HTERT RPE-1 (cell line): ENCODE results near the gene ASCL4.

Source experiments
- in situ Hi-C: fragments of 300-500 bp; cut with MboI; formaldehyde crosslinking; loops from 4 replicates; pipeline ENCODE4 v1.14.3; 2020; ENCODE audit warnings: low sequenced_read_pairs

ASCL4 gene

GRCh38 chr12:107778383-107779025 lies 4.0 kb downstream of the ASCL4 start:
- in situ Hi-C loops: no loop called here

DNA sequence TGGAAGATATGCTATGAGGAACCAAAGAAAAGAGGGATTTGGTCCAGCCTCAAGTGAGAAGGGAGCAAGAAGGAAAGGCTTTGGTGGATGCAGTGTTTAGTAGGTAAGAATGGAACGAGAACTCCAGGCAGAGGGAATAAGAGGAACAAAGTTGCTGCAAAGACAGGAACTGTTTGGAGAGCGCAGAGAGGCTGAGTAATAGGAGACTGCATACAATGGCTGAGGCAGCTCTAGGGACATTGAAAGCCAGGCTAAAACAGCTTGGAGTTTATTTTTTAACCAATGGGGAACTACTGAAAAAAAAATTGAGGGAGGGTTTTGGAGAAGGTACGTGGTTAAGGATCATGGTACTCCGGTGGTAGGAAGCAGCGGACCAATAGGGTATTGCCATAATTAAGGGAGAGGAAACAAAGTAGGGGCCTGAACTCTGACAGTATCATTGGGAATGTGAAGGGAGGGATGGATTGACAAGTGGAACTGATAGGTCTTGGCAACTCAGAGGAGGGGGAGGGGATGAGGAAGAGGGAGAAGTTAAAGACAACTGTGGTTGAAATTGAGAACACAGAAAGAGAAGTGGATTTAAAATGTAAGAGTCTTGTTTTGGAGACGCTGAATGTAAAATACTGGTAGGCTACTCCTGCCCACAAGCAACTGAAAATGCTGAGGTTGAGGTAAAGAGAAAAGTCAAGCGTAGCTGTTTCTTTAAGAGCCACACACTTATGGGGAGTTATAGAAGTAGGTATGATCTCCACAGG lies 4.8 kb downstream of the ASCL4 start:
- in situ Hi-C loops: no loop called here

DNA sequence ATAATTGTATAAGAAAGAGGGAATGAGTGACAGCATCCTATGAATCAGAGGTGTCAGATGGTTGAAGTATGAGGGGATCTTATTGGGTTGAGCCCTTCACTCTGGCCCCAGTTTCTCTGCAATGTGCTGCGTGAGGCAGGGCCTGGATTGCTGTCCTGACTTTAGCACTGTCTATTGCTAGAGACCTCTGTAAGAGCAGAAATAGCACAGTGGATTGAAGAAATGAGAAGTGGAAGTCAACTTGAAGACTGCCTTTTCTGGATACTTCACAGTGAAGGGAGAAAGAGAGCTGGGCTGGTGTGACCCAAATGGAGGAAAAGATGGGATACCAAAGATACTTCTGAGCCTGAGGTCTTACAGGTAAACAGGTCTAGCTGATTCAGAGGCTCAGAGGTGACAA lies 5.8 kb downstream of the ASCL4 start:
- in situ Hi-C loops: no loop called here

DNA sequence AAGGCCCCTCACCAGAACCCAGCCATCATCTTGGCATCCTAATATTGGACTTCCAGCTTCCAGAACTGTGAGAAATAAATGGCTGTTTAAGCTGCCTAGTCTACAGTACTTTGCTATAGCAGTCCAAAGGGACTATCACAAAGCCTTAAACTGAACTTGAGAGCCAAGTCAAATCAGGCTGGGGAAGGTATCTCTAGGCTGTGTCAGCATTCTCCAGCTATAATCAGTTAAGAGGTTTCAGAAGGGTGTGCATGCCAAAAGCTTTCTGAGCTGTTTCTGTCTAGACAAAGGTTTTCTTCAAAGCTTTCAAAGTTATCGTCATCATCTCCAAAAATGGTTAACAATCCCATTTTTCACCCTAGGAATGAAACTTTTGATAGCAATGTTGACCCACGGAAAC lies 7.6 kb downstream of the ASCL4 start:
- in situ Hi-C loops: no loop called here

DNA sequence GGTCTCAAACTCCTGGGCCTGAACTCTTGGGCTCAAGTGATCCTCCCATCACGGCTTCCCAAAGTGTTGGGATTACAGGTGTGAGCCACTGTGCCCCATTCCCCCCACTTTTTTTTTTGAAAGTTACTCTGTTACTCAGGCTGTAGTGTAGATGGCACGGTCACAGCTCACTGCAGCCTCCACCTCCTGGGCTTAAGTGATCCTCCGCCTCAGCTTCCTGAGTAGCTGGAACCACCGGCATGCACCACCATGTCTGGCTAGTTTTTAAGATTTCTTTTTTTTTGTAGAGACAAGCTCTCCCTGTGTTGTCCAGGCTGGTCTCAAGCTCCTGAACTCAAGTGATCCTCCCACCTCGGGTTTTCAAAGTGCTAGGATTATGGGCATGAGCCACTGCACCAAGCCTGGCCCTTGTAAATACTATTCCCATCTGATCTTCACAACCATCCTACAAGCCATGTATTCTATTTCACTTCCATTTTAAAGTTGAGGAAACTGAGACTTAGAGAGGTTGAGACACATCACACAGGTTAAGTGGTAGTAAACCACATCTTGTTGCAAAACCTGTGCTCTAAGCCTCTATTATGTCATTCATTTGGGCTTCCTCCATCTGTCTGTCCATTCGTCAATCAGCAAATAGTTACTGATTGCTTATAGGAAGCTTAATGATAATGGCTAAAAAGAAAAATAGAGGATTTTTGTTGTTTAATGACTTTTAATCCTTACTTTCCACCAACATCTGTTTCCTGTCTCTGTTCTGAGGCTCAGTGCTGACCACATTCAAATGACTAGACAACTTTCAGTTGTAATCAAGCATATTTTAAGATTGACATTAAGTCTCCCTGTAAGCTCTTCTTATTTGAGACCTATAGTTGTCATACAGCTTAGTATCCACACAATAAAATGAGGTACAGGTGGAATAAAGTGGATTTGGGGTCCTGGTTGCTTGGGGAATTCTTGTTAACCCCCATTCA lies 9.2 kb downstream of the ASCL4 start:
- in situ Hi-C loops: no loop called here

DNA sequence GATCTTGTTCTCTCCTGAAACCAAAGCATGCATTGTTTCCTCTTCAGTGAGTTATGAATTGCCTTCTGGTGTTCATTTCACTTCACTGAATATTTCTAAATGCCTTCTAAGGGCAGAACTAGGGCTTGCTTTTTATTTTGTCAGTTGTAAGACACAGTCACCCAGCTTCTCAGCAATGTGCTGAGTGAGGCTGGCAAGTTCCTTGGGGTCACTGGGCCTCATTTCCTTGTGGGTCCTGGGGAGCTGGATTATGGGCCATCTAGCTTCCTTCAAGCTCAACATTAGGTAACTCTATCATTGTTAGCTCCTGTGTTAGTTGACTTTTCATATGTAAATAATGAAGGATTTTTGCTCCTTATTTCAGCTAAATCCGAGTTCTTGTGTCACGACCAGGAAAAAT lies 13.8 kb downstream of the ASCL4 start:
- in situ Hi-C loops: no loop called here

- in situ Hi-C loops: no loop called here
Measured at GRCh38 chr12:107788690-107789458, 14.4 kb downstream of the ASCL4 start.

DNA sequence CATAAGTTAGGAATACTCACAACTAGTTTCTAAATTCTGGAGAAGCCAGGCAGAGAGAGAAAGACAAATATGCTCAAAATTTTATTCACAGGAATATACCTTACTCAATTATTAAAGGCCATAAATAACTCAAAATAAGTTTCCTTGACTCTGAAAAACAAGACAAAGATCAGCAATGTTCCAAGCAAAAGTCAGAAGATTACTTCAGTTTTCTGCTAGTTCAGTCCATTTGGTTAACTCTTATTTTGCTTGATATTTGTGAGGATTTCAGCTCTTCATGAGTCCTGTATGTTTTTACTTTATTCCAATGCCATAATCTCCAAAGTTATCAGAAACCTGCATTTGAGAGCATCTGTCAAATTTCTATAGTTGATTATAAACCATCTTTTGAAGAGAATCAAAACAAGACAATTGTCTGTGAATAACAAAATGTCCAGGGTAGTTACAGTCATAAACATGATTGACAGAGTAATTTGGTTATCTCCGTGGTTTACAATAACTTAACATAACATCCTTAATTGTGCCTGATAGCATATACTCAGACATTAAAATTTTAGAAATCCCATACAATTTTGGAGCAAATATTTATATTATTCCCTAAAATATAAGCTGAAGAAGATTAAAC lies 17.1 kb downstream of the ASCL4 start:
- in situ Hi-C loops: no loop called here

GRCh38 chr12:107794451-107794850 lies 19.9 kb downstream of the ASCL4 start:
- in situ Hi-C loops: no loop called here

GRCh38 chr12:107798580-107798979 lies 24.1 kb downstream of the ASCL4 start:
- in situ Hi-C loops: no loop called here

GRCh38 chr12:107801150-107801549 lies 26.6 kb downstream of the ASCL4 start:
- in situ Hi-C loops: no loop called here

GRCh38 chr12:107803092-107803491 lies 28.6 kb downstream of the ASCL4 start:
- in situ Hi-C loops: no loop called here

DNA sequence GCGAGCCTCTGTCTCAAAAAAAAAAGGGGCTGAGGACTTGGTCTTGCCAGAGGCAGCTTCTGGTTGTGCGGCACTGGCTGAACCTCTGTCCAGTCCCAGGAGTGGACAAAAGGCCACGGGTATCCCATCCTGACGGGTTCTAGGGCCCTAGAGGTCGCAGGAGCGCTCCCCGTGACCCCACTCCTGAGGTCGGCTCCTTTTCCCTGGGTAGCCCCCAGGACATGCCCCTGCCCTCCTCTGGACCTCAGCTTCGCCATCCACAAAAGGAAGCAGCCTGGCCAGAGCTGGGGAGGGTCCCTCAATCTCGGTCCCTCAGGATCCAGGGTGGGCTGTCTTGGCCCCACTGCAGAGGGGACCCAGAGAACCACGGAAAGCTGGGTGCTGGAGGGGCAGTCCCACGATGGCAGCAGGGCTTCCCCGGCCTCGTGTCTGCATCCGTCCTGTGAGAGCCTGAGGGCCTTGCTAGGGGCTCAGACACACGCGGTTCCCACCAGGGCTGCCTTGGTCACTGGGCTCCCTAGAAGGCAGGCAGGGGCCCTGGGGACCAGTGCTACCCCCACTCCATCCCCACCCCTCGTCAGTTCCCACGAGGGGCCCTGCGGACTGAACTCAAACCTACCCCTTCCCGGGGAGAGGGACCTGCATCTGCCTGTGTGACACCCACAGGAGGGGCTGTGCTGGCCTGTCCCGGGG lies 31.1 kb downstream of the ASCL4 start:
- in situ Hi-C loops: no loop called here

GRCh38 chr12:107807471-107808150 lies 33.1 kb downstream of the ASCL4 start:
- in situ Hi-C loops: no loop called here

DNA sequence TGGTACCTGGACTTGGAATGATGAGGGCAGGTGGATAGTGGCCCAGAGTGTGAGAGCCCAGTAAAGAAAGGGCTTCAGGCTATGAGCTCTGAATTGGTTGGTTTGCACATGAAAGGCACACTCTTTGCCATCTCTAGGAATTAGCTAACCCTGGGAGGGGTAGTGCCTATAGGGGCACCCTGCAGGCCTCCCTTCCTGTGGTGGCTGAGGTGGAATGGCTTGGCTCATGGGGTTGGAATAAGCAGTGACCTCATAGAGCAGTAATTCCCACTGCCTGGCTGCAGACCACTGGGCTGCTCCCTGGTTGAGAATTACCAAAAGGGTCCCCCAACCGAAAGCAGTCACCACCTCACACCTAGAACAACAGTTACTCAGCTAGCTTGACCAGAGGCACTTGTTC lies 42.7 kb downstream of the ASCL4 start:
- in situ Hi-C loops: no loop called here

DNA sequence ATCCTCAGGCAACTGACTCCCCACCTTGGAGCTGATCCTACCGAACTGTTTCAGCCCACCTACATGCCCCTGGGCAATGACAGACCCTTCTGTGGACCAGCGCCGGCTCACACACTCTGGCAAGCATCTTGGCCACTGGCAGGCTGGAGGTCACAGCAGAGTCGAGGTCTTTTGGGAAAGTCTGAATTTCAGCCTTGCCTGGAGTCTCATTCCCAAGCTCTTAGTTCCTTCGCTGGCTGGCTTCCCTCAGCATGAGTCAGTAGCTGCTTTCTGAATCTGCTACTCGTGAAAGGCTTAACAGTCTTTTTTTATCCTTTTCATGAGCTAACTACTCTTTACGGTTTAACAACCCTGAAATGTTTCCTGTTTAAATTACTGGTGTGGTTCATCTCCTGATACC lies 44.5 kb downstream of the ASCL4 start:
- in situ Hi-C loops: no loop called here

DNA sequence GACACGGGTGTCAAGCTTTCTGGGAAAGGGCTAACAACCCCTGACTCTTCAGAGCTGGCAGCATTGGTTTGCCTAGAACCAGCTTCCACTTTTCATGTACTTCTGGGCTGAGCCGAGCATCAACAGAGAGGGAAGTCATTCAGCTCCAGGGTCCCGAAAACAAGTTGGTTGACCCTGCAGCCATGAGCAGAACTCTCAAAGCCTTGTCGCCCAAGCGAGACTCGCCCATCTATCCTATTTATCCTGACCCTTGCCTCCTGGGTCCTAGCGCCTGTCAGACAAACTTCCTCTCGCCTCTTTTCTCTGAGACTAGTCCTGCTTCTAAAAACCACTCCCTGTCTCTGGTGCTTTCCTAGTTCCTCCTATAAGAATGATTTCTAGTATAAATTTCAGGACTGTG lies 47.9 kb downstream of the ASCL4 start:
- in situ Hi-C loops: no loop called here
